ENCODE results near the gene NLRP9. TPM values are rescaled to one million over a fixed set of nuclear protein-coding genes. Genes with fewer than 3 reads are reported as not detected.
"Not testable (repeated sequence)": the region's sequence is repeated elsewhere in the genome, so short reads cannot be mapped to it uniquely, and the experiment has no call there.

Gene NLRP9
- total and polyA plus RNA-seq, 2 experiments from 2014 or later = not detected

- H3K4me1 ChIP-seq (ENCODE audit: insufficient read depth) = no peaks in the 10 kb centered on the region
- H3K36me3 ChIP-seq (replicated peaks; ENCODE audit: insufficient read depth, low read depth) = no peaks in the 10 kb centered on the region
- no peak overlapping the region for H3K4me2 ChIP-seq
- H2AFZ ChIP-seq = no peak overlapping the region
- H3K9me3 ChIP-seq (ENCODE audit: low read depth) = no peaks in the 10 kb centered on the region
- no peak for DNase-seq (ENCODE audit: low spot score)
- no peaks in the 10 kb centered on the region for H3K9me2 ChIP-seq (replicated peaks; ENCODE audit: insufficient read depth)
- H3K27me3 ChIP-seq = no peaks in the 10 kb centered on the region
- H3K4me3 ChIP-seq = no peak overlapping the region
- H3K27ac ChIP-seq = no peak overlapping the region
- H4K20me1 ChIP-seq (ENCODE audit: insufficient read depth, poor library complexity, severe bottlenecking) = no peaks in the 10 kb centered on the region
- WGBS (ENCODE audit: low lambda C conversion rate, missing lambda C conversion rate) = 69% methylated on average over 6 of the region's 6 CpGs
- TF ChIP-seq EZH2phosphoT487 (IDR thresholded peaks at IDR 0.05; ENCODE audit: low read depth, severe bottlenecking, unreplicated experiment) (no peak), CTCF (IDR thresholded peaks at IDR 0.05; ENCODE audit: poor library complexity) (no peak), EZH2 (IDR thresholded peaks at IDR 0.05; ENCODE audit: borderline replicate concordance) (no peak)
- no peaks in the 10 kb centered on the region for H3K79me2 ChIP-seq
Measured at GRCh38 chr19:55750715-55751114, 12.5 kb upstream of the NLRP9 start.

GRCh38 chr19:55730378-55730777, 7.8 kb downstream of the NLRP9 start:
- H3K36me3 ChIP-seq (replicated peaks; ENCODE audit: insufficient read depth, low read depth); H3K9me3 ChIP-seq (ENCODE audit: low read depth); H3K9me2 ChIP-seq (replicated peaks; ENCODE audit: insufficient read depth); H3K4me1 ChIP-seq (ENCODE audit: insufficient read depth); H3K27ac ChIP-seq; DNase-seq (ENCODE audit: low spot score); H3K4me2 ChIP-seq; H3K79me2 ChIP-seq; H2AFZ ChIP-seq; H4K20me1 ChIP-seq (ENCODE audit: insufficient read depth, poor library complexity, severe bottlenecking); H3K4me3 ChIP-seq; H3K27me3 ChIP-seq: not testable (repeated sequence)
- WGBS (ENCODE audit: low lambda C conversion rate, missing lambda C conversion rate) = 64% methylated on average over 2 of the region's 2 CpGs

- Histone ChIP-seq H3K4me3 (no peak overlapping the region), H3K36me3 (replicated peaks; ENCODE audit: insufficient read depth, low read depth) (no peaks in the 10 kb centered on the region), H3K27me3 (no peaks in the 10 kb centered on the region), H3K4me1 (ENCODE audit: insufficient read depth) (no peaks in the 10 kb centered on the region), H4K20me1 (ENCODE audit: insufficient read depth, poor library complexity, severe bottlenecking) (no peaks in the 10 kb centered on the region), H3K79me2 (no peaks in the 10 kb centered on the region), H2AFZ (no peak overlapping the region), H3K9me3 (ENCODE audit: low read depth) (no peaks in the 10 kb centered on the region), H3K4me2 (no peak overlapping the region), H3K27ac (no peak overlapping the region), H3K9me2 (replicated peaks; ENCODE audit: insufficient read depth) (no peaks in the 10 kb centered on the region)
- TF ChIP-seq CTCF (IDR thresholded peaks at IDR 0.05; ENCODE audit: poor library complexity) (no peak), EZH2 (IDR thresholded peaks at IDR 0.05; ENCODE audit: borderline replicate concordance) (no peak), EZH2phosphoT487 (IDR thresholded peaks at IDR 0.05; ENCODE audit: low read depth, severe bottlenecking, unreplicated experiment) (no peak)
- DNase-seq (ENCODE audit: low spot score) = no peak
- 69% methylated on average over 8 of the region's 8 CpGs for WGBS (ENCODE audit: low lambda C conversion rate, missing lambda C conversion rate)
Measured at GRCh38 chr19:55723491-55723890, 14.7 kb downstream of the NLRP9 start.

GRCh38 chr19:55720801-55721200, 17.4 kb downstream of the NLRP9 start:
- Histone ChIP-seq H2AFZ (no peak overlapping the region), H3K4me1 (ENCODE audit: insufficient read depth) (no peaks in the 10 kb centered on the region), H3K36me3 (replicated peaks; ENCODE audit: insufficient read depth, low read depth) (no peaks in the 10 kb centered on the region), H3K9me3 (ENCODE audit: low read depth) (no peaks in the 10 kb centered on the region), H4K20me1 (ENCODE audit: insufficient read depth, poor library complexity, severe bottlenecking) (no peaks in the 10 kb centered on the region), H3K9me2 (replicated peaks; ENCODE audit: insufficient read depth) (no peaks in the 10 kb centered on the region), H3K79me2 (no peaks in the 10 kb centered on the region), H3K4me2 (no peak overlapping the region), H3K4me3 (no peak overlapping the region), H3K27me3 (no peaks in the 10 kb centered on the region), H3K27ac (no peak overlapping the region)
- no peak for TF ChIP-seq CTCF (IDR thresholded peaks at IDR 0.05; ENCODE audit: poor library complexity)
- no peak for TF ChIP-seq EZH2phosphoT487 (IDR thresholded peaks at IDR 0.05; ENCODE audit: low read depth, severe bottlenecking, unreplicated experiment)
- no peak for TF ChIP-seq EZH2 (IDR thresholded peaks at IDR 0.05; ENCODE audit: borderline replicate concordance)
- WGBS (ENCODE audit: low lambda C conversion rate, missing lambda C conversion rate) = 70% methylated on average over 3 of the region's 3 CpGs
- DNase-seq (ENCODE audit: low spot score) = no peak
